Neural progenitor cell (in vitro differentiated cells): Measurements from ENCODE around the gene ANKS1B. TPM values are rescaled to one million over a fixed set of nuclear protein-coding genes. Genes with fewer than 3 reads are reported as not detected.

Experiments used
- DNase-seq: peaks from one replicate; pipeline ENCODE4 v3.0.0-alpha.2; 2016; ENCODE audit warnings: low spot score
- H2AFZ ChIP-seq: fragments of 200-600 bp; sonication (generic); replicated peaks from 2 replicates; pipeline ENCODE4 v1.6.1; 2016; ENCODE audit warnings: antibody characterized with exemption
- H3F3A ChIP-seq: fragments of 200-600 bp; sonication (generic); 2 replicates; pipeline ENCODE4 v1.6.1; 2016; ENCODE audit warnings: antibody characterized with exemption, low read depth
- H3K27ac ChIP-seq: fragments of 200-600 bp; sonication (generic); 2 replicates; pipeline ENCODE4 v1.5.1; 2016; ENCODE audit warnings: mild to moderate bottlenecking
- H3K27me3 ChIP-seq: fragments of 200-600 bp; sonication (generic); 2 replicates; pipeline ENCODE4 v1.6.1; 2016; ENCODE audit warnings: mild to moderate bottlenecking, moderate library complexity
- H3K36me3 ChIP-seq: fragments of 200-600 bp; sonication (generic); 2 replicates; pipeline ENCODE4 v1.5.1; 2016
- H3K4me1 ChIP-seq: fragments of 200-600 bp; sonication (generic); 2 replicates; pipeline ENCODE4 v1.6.1; 2016; ENCODE audit warnings: mixed run types
- H3K4me2 ChIP-seq: fragments of 200-600 bp; sonication (generic); 2 replicates; pipeline ENCODE4 v1.6.1; 2016
- H3K4me3 ChIP-seq: fragments of 200-600 bp; sonication (generic); 2 replicates; pipeline ENCODE4 v1.5.1; 2016
- H3K79me2 ChIP-seq: fragments of 200-600 bp; sonication (generic); 2 replicates; pipeline ENCODE4 v1.6.1; 2016; ENCODE audit warnings: low read depth
- H3K9ac ChIP-seq: fragments of 200-600 bp; sonication (generic); 2 replicates; pipeline ENCODE4 v1.6.1; 2016
- H3K9me3 ChIP-seq: fragments of 200-600 bp; sonication (generic); 2 replicates; pipeline ENCODE4 v1.5.1; 2016; ENCODE audit warnings: low read depth
- H4K20me1 ChIP-seq: fragments of 200-600 bp; sonication (generic); 2 replicates; pipeline ENCODE4 v1.6.1; 2016; ENCODE audit warnings: low read depth
- H3K27ac Mint-ChIP-seq: 3 replicates; pipeline ENCODE4 v1.8.0; 2021; ENCODE audit warnings: mixed read lengths
- H3K27me3 Mint-ChIP-seq: 2 replicates; pipeline ENCODE4 v1.8.0; 2022; ENCODE audit warnings: low read depth, mild to moderate bottlenecking, inconsistent platforms, moderate library complexity, mixed read lengths; ENCODE audit not compliant: insufficient read depth
- H3K36me3 Mint-ChIP-seq: 3 replicates; pipeline ENCODE4 v1.8.0; 2021; ENCODE audit warnings: mixed read lengths
- H3K4me1 Mint-ChIP-seq: 3 replicates; pipeline ENCODE4 v1.8.0; 2021; ENCODE audit warnings: mixed read lengths
- H3K4me3 Mint-ChIP-seq: 3 replicates; pipeline ENCODE4 v1.8.0; 2021; ENCODE audit warnings: mild to moderate bottlenecking, moderate library complexity, mixed read lengths
- H3K9me3 Mint-ChIP-seq: 3 replicates; pipeline ENCODE4 v1.8.0; 2020; ENCODE audit warnings: mixed read lengths
- EZH2 ChIP-seq: fragments of 200-600 bp; sonication (generic); IDR thresholded peaks from 2 replicates; pipeline ENCODE4 v1.6.1; 2017; ENCODE audit warnings: antibody characterized with exemption, mild to moderate bottlenecking, moderate library complexity
- EZH2phosphoT487 ChIP-seq: fragments of 200-600 bp; sonication (generic); IDR thresholded peaks from 2 replicates; pipeline ENCODE4 v1.6.1; 2017; ENCODE audit warnings: antibody characterized with exemption
- total RNA-seq: library from RNA; depleted of rRNA; stranded (reverse); fragments of >200 nt; gene quantifications from 2 replicates; pipeline ENCODE4 v1.2.3, GENCODE V29; 2015; ENCODE audit warnings: low replicate concordance
- TF ChIP-seq, protein P1 (sequence below): fragments of 200-600 bp; sonication (generic); IDR thresholded peaks from 2 replicates; pipeline ENCODE4 v1.5.1; 2017; ENCODE audit warnings: antibody characterized with exemption, mild to moderate bottlenecking

Gene ANKS1B
- total RNA-seq, 1 donor from 2014 or later = 7.9 TPM

DNA sequence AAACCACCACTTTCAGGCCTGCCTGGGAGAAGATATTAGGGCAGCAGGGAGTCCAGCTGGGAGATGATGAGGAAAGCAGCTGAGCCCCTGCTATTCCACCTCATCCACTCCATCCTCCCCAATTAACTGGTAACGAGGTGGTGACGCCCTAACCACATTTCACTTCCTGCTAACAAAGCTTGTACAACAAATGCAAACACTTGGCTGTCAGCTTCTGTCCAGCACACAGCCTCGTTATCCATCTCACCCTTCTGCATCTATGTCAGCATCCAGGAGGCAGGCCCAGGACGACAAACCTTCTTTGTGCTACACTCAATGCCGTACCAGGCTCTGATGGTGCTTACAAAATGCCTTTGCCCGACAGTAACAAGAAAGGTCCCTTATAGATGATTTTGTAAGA is 1114.2 kb downstream of the ANKS1B start:
- H3K36me3 ChIP-seq = no peaks in the 10 kb centered on the region
- H4K20me1 ChIP-seq = no peaks in the 10 kb centered on the region
- peak overlapping the region; percentile 45 for H3K4me2 ChIP-seq
- peak; percentile 41 for DNase-seq
- peaks cover 14% of the 10 kb centered on the region for H3F3A ChIP-seq
- H3K4me1 ChIP-seq = peaks cover 16% of the 10 kb centered on the region
- no peak overlapping the region for H3K27ac ChIP-seq
- no peaks in the 10 kb centered on the region for H3K27me3 ChIP-seq
- TF ChIP-seq EZH2 (no peak), EZH2phosphoT487 (no peak)
- TF ChIP-seq, protein P1, sequence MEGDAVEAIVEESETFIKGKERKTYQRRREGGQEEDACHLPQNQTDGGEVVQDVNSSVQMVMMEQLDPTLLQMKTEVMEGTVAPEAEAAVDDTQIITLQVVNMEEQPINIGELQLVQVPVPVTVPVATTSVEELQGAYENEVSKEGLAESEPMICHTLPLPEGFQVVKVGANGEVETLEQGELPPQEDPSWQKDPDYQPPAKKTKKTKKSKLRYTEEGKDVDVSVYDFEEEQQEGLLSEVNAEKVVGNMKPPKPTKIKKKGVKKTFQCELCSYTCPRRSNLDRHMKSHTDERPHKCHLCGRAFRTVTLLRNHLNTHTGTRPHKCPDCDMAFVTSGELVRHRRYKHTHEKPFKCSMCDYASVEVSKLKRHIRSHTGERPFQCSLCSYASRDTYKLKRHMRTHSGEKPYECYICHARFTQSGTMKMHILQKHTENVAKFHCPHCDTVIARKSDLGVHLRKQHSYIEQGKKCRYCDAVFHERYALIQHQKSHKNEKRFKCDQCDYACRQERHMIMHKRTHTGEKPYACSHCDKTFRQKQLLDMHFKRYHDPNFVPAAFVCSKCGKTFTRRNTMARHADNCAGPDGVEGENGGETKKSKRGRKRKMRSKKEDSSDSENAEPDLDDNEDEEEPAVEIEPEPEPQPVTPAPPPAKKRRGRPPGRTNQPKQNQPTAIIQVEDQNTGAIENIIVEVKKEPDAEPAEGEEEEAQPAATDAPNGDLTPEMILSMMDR = no peak
- Mint-ChIP-seq H3K27ac (no peak overlapping the region), H3K4me3 (no peak overlapping the region), H3K9me3 (no peaks in the 10 kb centered on the region), H3K27me3 (no peaks in the 10 kb centered on the region), H3K4me1 (peaks cover 4% of the 10 kb centered on the region), H3K36me3 (no peaks in the 10 kb centered on the region)
- H3K9ac ChIP-seq = no peak overlapping the region
- H3K4me3 ChIP-seq = no peak overlapping the region
- H2AFZ ChIP-seq = peak overlapping the region; percentile 24
- H3K9me3 ChIP-seq = no peaks in the 10 kb centered on the region
- no peaks in the 10 kb centered on the region for H3K79me2 ChIP-seq

DNA sequence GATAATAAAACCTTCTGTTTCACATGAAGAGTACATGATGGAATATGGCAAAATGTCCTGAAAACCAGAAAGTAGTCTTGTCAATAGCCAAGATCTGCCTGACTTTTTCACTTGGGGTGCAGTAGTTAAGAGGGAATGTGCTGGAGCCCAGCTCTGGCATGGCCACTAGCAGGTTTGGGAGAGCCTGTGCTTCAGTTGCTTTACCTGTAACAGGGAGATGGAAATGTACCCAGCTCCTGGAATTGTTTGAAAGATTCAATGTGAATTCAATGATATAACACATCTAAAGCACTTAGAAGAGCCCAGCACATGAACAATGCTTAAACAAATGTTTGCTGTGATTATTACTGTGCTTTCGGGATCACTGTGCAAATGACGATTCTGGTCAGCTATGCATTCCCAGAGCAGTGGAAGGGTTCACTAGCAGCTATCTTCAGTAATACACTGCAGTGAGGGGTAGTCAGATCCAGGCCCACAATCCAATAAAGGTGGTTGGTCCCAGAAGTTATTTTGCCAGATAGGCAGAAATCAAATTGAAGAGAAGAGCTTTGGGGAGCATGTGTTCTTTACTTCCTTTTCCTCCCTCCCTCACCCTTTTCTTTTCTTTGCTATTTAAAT is 1114.7 kb downstream of the ANKS1B start:
- H3K4me3 ChIP-seq = no peak overlapping the region
- no peaks in the 10 kb centered on the region for H3K79me2 ChIP-seq
- Mint-ChIP-seq H3K4me1 (peaks cover 4% of the 10 kb centered on the region), H3K27ac (no peak overlapping the region), H3K4me3 (no peak overlapping the region), H3K36me3 (no peaks in the 10 kb centered on the region), H3K27me3 (no peaks in the 10 kb centered on the region), H3K9me3 (peaks cover 2% of the 10 kb centered on the region)
- no peak overlapping the region for H3K9ac ChIP-seq
- no peak overlapping the region for H3K27ac ChIP-seq
- H3K4me1 ChIP-seq = peaks cover 16% of the 10 kb centered on the region
- DNase-seq = no peak
- peaks cover 14% of the 10 kb centered on the region for H3F3A ChIP-seq
- no peaks in the 10 kb centered on the region for H3K9me3 ChIP-seq
- no peaks in the 10 kb centered on the region for H3K36me3 ChIP-seq
- H4K20me1 ChIP-seq = no peaks in the 10 kb centered on the region
- peak overlapping the region; percentile 42 for H2AFZ ChIP-seq
- no peak for TF ChIP-seq EZH2
- peak overlapping the region; percentile 45 for H3K4me2 ChIP-seq
- H3K27me3 ChIP-seq = no peaks in the 10 kb centered on the region

GRCh38 chr12:98868538-98868937 is 1116.2 kb downstream of the ANKS1B start:
- Mint-ChIP-seq H3K4me3 (no peak overlapping the region), H3K36me3 (no peaks in the 10 kb centered on the region), H3K27me3 (no peaks in the 10 kb centered on the region), H3K27ac (no peak overlapping the region), H3K4me1 (peaks cover 4% of the 10 kb centered on the region), H3K9me3 (peaks cover 2% of the 10 kb centered on the region)
- no peak for DNase-seq
- Histone ChIP-seq H2AFZ (no peak overlapping the region), H3F3A (peaks cover 14% of the 10 kb centered on the region), H3K79me2 (no peaks in the 10 kb centered on the region), H3K27me3 (no peaks in the 10 kb centered on the region), H3K36me3 (no peaks in the 10 kb centered on the region), H4K20me1 (no peaks in the 10 kb centered on the region), H3K27ac (no peak overlapping the region), H3K4me2 (no peak overlapping the region), H3K4me3 (no peak overlapping the region), H3K4me1 (peaks cover 17% of the 10 kb centered on the region), H3K9ac (no peak overlapping the region), H3K9me3 (no peaks in the 10 kb centered on the region)
- TF ChIP-seq EZH2phosphoT487 (no peak), EZH2 (no peak)
- TF ChIP-seq, protein P1 = no peak

- H3K27me3 Mint-ChIP-seq = no peaks in the 10 kb centered on the region
- no peaks in the 10 kb centered on the region for H3K36me3 Mint-ChIP-seq
- H3K4me2 ChIP-seq = no peak overlapping the region
- TF ChIP-seq, protein P1 = no peak
- TF ChIP-seq EZH2 (no peak), EZH2phosphoT487 (no peak)
- no peak overlapping the region for H2AFZ ChIP-seq
- no peak overlapping the region for H3K4me3 ChIP-seq
- DNase-seq = no peak
- H3K27ac ChIP-seq = no peak overlapping the region
- H3K4me1 ChIP-seq = peaks cover 22% of the 10 kb centered on the region
- H3K36me3 ChIP-seq = no peaks in the 10 kb centered on the region
- no peak overlapping the region for H3K9ac ChIP-seq
- no peaks in the 10 kb centered on the region for H3K79me2 ChIP-seq
- peaks cover 8% of the 10 kb centered on the region for H3K4me1 Mint-ChIP-seq
- H3K9me3 Mint-ChIP-seq = peaks cover 2% of the 10 kb centered on the region
- H3K9me3 ChIP-seq = no peaks in the 10 kb centered on the region
- H3K27ac Mint-ChIP-seq = no peak overlapping the region
- H3K27me3 ChIP-seq = no peaks in the 10 kb centered on the region
- no peaks in the 10 kb centered on the region for H4K20me1 ChIP-seq
- H3K4me3 Mint-ChIP-seq = no peak overlapping the region
- peaks cover 14% of the 10 kb centered on the region for H3F3A ChIP-seq
Measured at GRCh38 chr12:98868076-98868475, 1116.7 kb downstream of the ANKS1B start.
